ENCODE measurements around the gene FSTL3. TPM values are rescaled to one million over a fixed set of nuclear protein-coding genes. Genes with fewer than 3 reads are reported as not detected.
A peak's percentile ranks its signal among the peaks of the same experiment; 100 is the strongest.

FSTL3 gene
- total and polyA plus RNA-seq, 2 of the 8 experiments (the other 6 are each of a cell fraction or from before 2014, with no cell fraction given), result 8.1 to 11.8 TPM

DNA sequence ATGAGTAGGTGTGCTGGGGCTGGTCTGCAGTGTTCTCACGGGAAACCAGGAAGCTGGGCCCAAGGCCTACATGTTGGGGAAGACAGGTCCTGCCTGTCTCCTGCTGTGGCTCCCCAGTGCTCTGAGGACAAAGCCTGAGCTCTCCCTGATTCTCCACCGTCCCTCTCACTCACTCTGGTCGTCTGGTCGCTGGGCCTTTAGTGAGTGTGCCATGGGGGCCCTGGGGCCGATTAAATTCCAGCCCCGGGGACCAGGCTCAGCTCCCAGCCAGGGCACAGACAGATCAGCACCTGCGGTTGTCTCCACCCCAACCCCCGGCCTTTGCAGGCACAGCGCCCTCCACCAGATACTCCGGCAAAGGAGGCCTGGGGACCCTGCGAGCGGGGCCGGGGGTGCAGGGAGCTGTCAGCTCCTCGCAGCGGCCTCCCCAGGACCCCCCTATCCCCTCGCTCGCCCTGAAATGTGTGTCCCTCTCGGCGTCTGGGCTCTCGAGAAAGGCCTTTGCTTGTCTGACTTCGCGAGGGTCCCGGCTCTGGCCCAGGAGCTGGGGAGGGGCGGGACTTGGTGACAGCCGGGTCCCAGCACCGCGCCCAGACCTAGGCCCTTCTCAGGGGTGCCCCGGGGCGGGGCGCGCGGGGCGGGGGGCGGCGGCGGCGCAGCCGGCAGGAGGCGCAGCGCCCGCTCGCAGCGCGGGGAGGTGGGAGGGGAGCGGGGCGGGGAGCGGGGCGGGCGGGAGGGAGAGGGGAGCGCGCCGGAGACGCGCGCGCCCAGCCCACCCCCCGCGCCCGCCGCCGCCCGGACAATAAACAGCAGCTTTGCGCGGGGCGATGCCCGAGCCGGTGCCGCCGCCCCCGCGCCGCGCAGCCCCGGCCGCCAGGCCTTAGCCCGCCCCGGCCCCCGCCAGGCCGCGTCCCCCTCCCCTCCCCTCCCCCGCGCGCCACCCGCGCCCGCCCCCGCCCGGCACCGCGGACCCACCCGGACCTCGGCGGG lies 32.3 kb downstream of the FSTL3 start, which contains the start of gene PALM:
Gene PALM, plus strand, starts transcription at position 782 of the 990 bp plus-strand sequence. CDS start 212 bp downstream, outside the sequence.
- CTCF ChIA-PET (ENCODE audit: partially characterized antibody), result interaction anchor here (0.6 to 1.8 kb wide), 20 partner anchors 10 to 314 kb away, joined by 3 to 22 read pairs (median 3); partner anchors contain the start of gene RNF126
- POLR2A ChIA-PET (ENCODE audit: partially characterized antibody), result interaction anchor here (0.9 to 2.1 kb wide), 6 partner anchors 8 to 45 kb away, joined by 3 to 5 read pairs (median 4); partner anchors contain the start of genes FSTL3 and RNF126

More for the DNA sequence above, 32.3 kb downstream of the FSTL3 start, which contains the start of gene PALM:
- Histone ChIP-seq H3K18ac (ENCODE audit: extremely low read depth, low read length) (peak within 1 kb of the TSS; percentile 48), H2BK12ac (ENCODE audit: low read depth, low read length) (no peak within 1 kb of the TSS), H3K9ac (replicated peaks in 1 of 4; ENCODE audit: extremely low read depth in 1 of 4, low read depth in 3 of 4, low read length in 3 of 4) (peak within 1 kb of the TSS in 1 of 4 experiments; percentile 63; a peak in 3 of 7 replicates), H4K91ac (replicated peaks; ENCODE audit: insufficient read length, low read length) (no peak within 1 kb of the TSS), H3K23ac (ENCODE audit: insufficient read length) (no peak within 1 kb of the TSS), H3K4ac (replicated peaks; ENCODE audit: insufficient read length, low read depth, low read length) (no peak within 1 kb of the TSS), H4K20me1 (replicated peaks in 1 of 2; ENCODE audit: control insufficient read depth in 1 of 2, insufficient read depth in 2 of 2, low read length in 2 of 2) (peaks cover 0 to 3% of the 10 kb centered on the region in 2 experiments), H3K36me3 (ENCODE audit: control insufficient read depth in 2 of 4, insufficient read depth in 4 of 4, low read length in 3 of 4) (no peaks in the 10 kb centered on the region), H2BK20ac (ENCODE audit: low read length) (no peak within 1 kb of the TSS), H2AFZ (ENCODE audit: low read length) (no peak within 1 kb of the TSS), H3K79me2 (ENCODE audit: control insufficient read depth in 1 of 2, insufficient read depth in 2 of 2, low read length in 2 of 2) (no peaks in the 10 kb centered on the region), H4K8ac (ENCODE audit: extremely low read depth, insufficient read depth, low read length) (peak within 1 kb of the TSS; percentile 35), H3K4me1 (replicated peaks in 1 of 4; ENCODE audit: control insufficient read depth in 3 of 4, insufficient read depth in 4 of 4, low read length in 3 of 4) (peaks cover 1 to 14% (median 7%) of the 10 kb centered on the region in 4 experiments), H3K9me3 (ENCODE audit: insufficient read depth in 2 of 2, low read depth in 1 of 2, low read length in 1 of 2) (no peaks in the 10 kb centered on the region), H3K27me3 (replicated peaks in 1 of 4; ENCODE audit: control insufficient read depth in 3 of 4, extremely low read depth in 1 of 4, insufficient read depth in 3 of 4, low read length in 3 of 4) (no peaks in the 10 kb centered on the region), H2BK15ac (ENCODE audit: low read length) (no peak within 1 kb of the TSS), H3K56ac (replicated peaks; ENCODE audit: insufficient read length, low read depth, low read length) (peak within 1 kb of the TSS; percentile 30), H3K14ac (ENCODE audit: insufficient read length) (no peak within 1 kb of the TSS), H2AK5ac (ENCODE audit: low read depth, low read length) (no peak within 1 kb of the TSS), H3K79me1 (ENCODE audit: low read depth, low read length) (no peaks in the 10 kb centered on the region), H2BK120ac (replicated peaks; ENCODE audit: low read depth, low read length) (no peak within 1 kb of the TSS), H2BK5ac (ENCODE audit: low read depth, low read length) (no peak within 1 kb of the TSS), H4K5ac (ENCODE audit: insufficient read length, low read depth, low read length) (no peak within 1 kb of the TSS), H3K27ac (ENCODE audit: low read depth, low read length) (no peak within 1 kb of the TSS), H3K23me2 (ENCODE audit: low read depth, low read length) (peaks cover 6% of the 10 kb centered on the region; the same call in 1 of the 2 replicates), H3K4me3 (ENCODE audit: extremely low read depth in 1 of 4, insufficient read depth in 2 of 4, low read depth in 3 of 4, low read length in 4 of 4) (peak within 1 kb of the TSS; percentile 52 to 77 (median 54)), H3K4me2 (ENCODE audit: insufficient read depth in 1 of 2, low read depth in 2 of 2, low read length in 2 of 2) (peak within 1 kb of the TSS; percentile 50 to 70)
- WGBS, 2 experiments (ENCODE audit: extremely low coverage in 1 of 2, insufficient coverage in 1 of 2, insufficient read length in 1 of 2, insufficient replicate concordance in 2 of 2, low coverage in 1 of 2, low lambda C conversion rate in 2 of 2, missing lambda C conversion rate in 1 of 2), result 23% methylated on average over 8 of the region's 93 CpGs; no CpG with 5 or more reads in 1 of the 2 experiments
- DNase-seq (ENCODE audit: low read depth in 1 of 2, low spot score in 2 of 2), result peak in 1 of 2 experiments; percentile 78
- no peak for TF ChIP-seq HDAC2 (IDR thresholded peaks at IDR 0.05; ENCODE audit: borderline replicate concordance in 1 of 2, low read depth in 2 of 2, low read length in 2 of 2)
- 0 out of 4 replicates have a peak, but pooled peaks of 1 of the 2 experiments have one; percentile 31 for TF ChIP-seq SIN3A (conservative IDR thresholded peaks at IDR 0.05 in 1 of 2, IDR thresholded peaks at IDR 0.05 in 1 of 2; ENCODE audit: low read depth in 1 of 2, low read length in 2 of 2)
- TF ChIP-seq KDM1A (IDR thresholded peaks at IDR 0.05; ENCODE audit: borderline replicate concordance, low read length), result 0 out of 2 replicates have a peak, but pooled peaks have one; percentile 10
- no peak for FAIRE-seq
